HEK293 (cell line): ENCODE results near the gene CASZ1.

Experiments
- CTCF ChIA-PET: fragments of 350-600 bp; formaldehyde crosslinking; extraction: SDS; loops from one replicate; lab custom pipeline; 2021; ENCODE audit warnings: antibody characterized with exemption; lab: Yijun Ruan, JAX
- POLR2A ChIA-PET: fragments of 300-600 bp; formaldehyde crosslinking; extraction: SDS; loops from one replicate; lab custom pipeline; 2020; ENCODE audit warnings: antibody characterized with exemption, inconsistent platforms; lab: Yijun Ruan, JAX
- H3K27ac ChIP-seq: fragments of 200-500 bp; sonication (Bioruptor generic); 2 replicates; pipeline ENCODE4 v1.5.1; 2014; ENCODE audit warnings: low read depth, low read length, control low read depth, inconsistent platforms; ENCODE audit errors: extremely low read depth
- H3K36me3 ChIP-seq, 2 experiments: fragments of 200-500 bp in 1 of 2; sonication (Bioruptor generic) in 1 of 2; 1 replicate in 1 of 2; 2 replicates in 1 of 2; pipeline ENCODE4 v1.5.1; 2014 to 2017; ENCODE audit warnings: inconsistent platforms in 2 of 2, low read length in 2 of 2; ENCODE audit not compliant: control insufficient read depth in 2 of 2, insufficient read depth in 1 of 2
- H3K4me1 ChIP-seq: fragments of 200-500 bp; sonication (Bioruptor generic); 2 replicates; pipeline ENCODE4 v1.5.1; 2014; ENCODE audit warnings: mild to moderate bottlenecking, low read length, inconsistent platforms; ENCODE audit not compliant: control insufficient read depth, insufficient read depth
- H3K4me3 ChIP-seq: 2 replicates; pipeline ENCODE4 v1.5.1; 2011; ENCODE audit warnings: low read depth, mild to moderate bottlenecking, control low read depth, low read length, moderate library complexity
- H3K9me3 ChIP-seq: fragments of 200-500 bp; sonication (Bioruptor generic); 2 replicates; pipeline ENCODE4 v1.5.1; 2014; ENCODE audit warnings: low read depth, low read length, inconsistent platforms; ENCODE audit not compliant: control insufficient read depth, insufficient read depth
- EGR2 ChIP-seq: fragments of 450-650 bp; formaldehyde crosslinking; IDR thresholded peaks from 2 replicates; pipeline ENCODE4 v1.5.1; 2016; ENCODE audit warnings: low read depth, missing biosample characterization, missing genetic modification characterization
- KLF1 ChIP-seq: fragments of 450-650 bp; formaldehyde crosslinking; IDR thresholded peaks from 2 replicates; pipeline ENCODE4 v1.5.1; 2016; ENCODE audit warnings: missing biosample characterization, missing genetic modification characterization
- KLF7 ChIP-seq: fragments of 450-650 bp; formaldehyde crosslinking; IDR thresholded peaks from 2 replicates; pipeline ENCODE4 v1.5.1; 2016; ENCODE audit warnings: missing biosample characterization, missing genetic modification characterization, borderline replicate concordance
- OSR2 ChIP-seq: fragments of 450-650 bp; formaldehyde crosslinking; IDR thresholded peaks from 2 replicates; pipeline ENCODE4 v1.5.1; 2016; ENCODE audit warnings: missing biosample characterization, missing genetic modification characterization
- PATZ1 ChIP-seq: fragments of 450-650 bp; formaldehyde crosslinking; IDR thresholded peaks from 2 replicates; pipeline ENCODE4 v1.5.1; 2016; ENCODE audit warnings: missing biosample characterization, missing genetic modification characterization
- SP3 ChIP-seq: fragments of 450-650 bp; formaldehyde crosslinking; IDR thresholded peaks from 2 replicates; pipeline ENCODE4 v1.5.1; 2016; ENCODE audit warnings: missing biosample characterization, missing genetic modification characterization
- ZBTB17 ChIP-seq: fragments of 450-650 bp; formaldehyde crosslinking; IDR thresholded peaks from 2 replicates; pipeline ENCODE4 v1.5.1; 2016; ENCODE audit warnings: missing biosample characterization, missing genetic modification characterization
- ZNF10 ChIP-seq: fragments of 450-650 bp; formaldehyde crosslinking; IDR thresholded peaks from 2 replicates; pipeline ENCODE4 v1.5.1; 2017; ENCODE audit warnings: missing biosample characterization, missing genetic modification characterization
- ZNF19 ChIP-seq: fragments of 450-650 bp; formaldehyde crosslinking; IDR thresholded peaks from 2 replicates; pipeline ENCODE4; 2016; ENCODE audit warnings: missing biosample characterization, missing genetic modification characterization, low read depth
- ZNF23 ChIP-seq: fragments of 450-650 bp; formaldehyde crosslinking; IDR thresholded peaks from 2 replicates; pipeline ENCODE4 v1.5.1; 2016; ENCODE audit warnings: missing biosample characterization, missing genetic modification characterization, borderline replicate concordance
- ZNF24 ChIP-seq: fragments of 450-650 bp; formaldehyde crosslinking; IDR thresholded peaks from 2 replicates; pipeline ENCODE4 v1.5.1; 2016; ENCODE audit warnings: missing biosample characterization, missing genetic modification characterization
- ZNF366 ChIP-seq: fragments of 450-650 bp; formaldehyde crosslinking; conservative IDR thresholded peaks from 2 replicates; pipeline ENCODE4 v1.5.1; 2016; ENCODE audit warnings: missing biosample characterization, missing genetic modification characterization
- ZNF37A ChIP-seq: fragments of 450-650 bp; IDR thresholded peaks from 2 replicates; pipeline ENCODE4 v1.5.1; 2018; ENCODE audit warnings: missing biosample characterization, missing genetic modification characterization
- ZNF48 ChIP-seq: fragments of 450-650 bp; formaldehyde crosslinking; IDR thresholded peaks from 2 replicates; pipeline ENCODE4 v1.5.1; 2016; ENCODE audit warnings: missing biosample characterization, missing genetic modification characterization
- ZNF549 ChIP-seq: fragments of 450-650 bp; IDR thresholded peaks from 2 replicates; pipeline ENCODE4 v1.5.1; 2018; ENCODE audit warnings: missing biosample characterization, missing genetic modification characterization, mild to moderate bottlenecking, inconsistent platforms, moderate library complexity
- ZNF707 ChIP-seq: fragments of 450-650 bp; formaldehyde crosslinking; IDR thresholded peaks from 2 replicates; pipeline ENCODE4 v1.5.1; 2016; ENCODE audit warnings: missing biosample characterization, missing genetic modification characterization
- ZNF768 ChIP-seq: fragments of 450-650 bp; formaldehyde crosslinking; IDR thresholded peaks from 2 replicates; pipeline ENCODE4 v1.5.1; 2018; ENCODE audit warnings: missing biosample characterization, mild to moderate bottlenecking, missing genetic modification characterization
- ZNF777 ChIP-seq: fragments of 450-650 bp; formaldehyde crosslinking; IDR thresholded peaks from 2 replicates; pipeline ENCODE4 v1.5.1; 2017; ENCODE audit warnings: missing biosample characterization, missing genetic modification characterization, borderline replicate concordance
- TF ChIP-seq, protein P1 (sequence below): fragments of 450-650 bp; formaldehyde crosslinking; IDR thresholded peaks from 2 replicates; pipeline ENCODE4 v1.5.1; 2016; ENCODE audit warnings: missing biosample characterization, missing genetic modification characterization
- TF ChIP-seq, protein P2 (sequence below): fragments of 450-650 bp; formaldehyde crosslinking; IDR thresholded peaks from 2 replicates; pipeline ENCODE4 v1.5.1; 2016; ENCODE audit warnings: missing biosample characterization, missing genetic modification characterization
- TF ChIP-seq, protein P3 (sequence below): fragments of 450-650 bp; formaldehyde crosslinking; IDR thresholded peaks from 2 replicates; pipeline ENCODE4 v1.5.1; 2016; ENCODE audit warnings: missing biosample characterization, missing genetic modification characterization

The CASZ1 gene

GRCh38 chr1:10813799-10814198 lies 17.4 kb upstream of the CASZ1 start (continued):
- TF ChIP-seq ZNF48 (no peak), ZNF24 (no peak)

- Histone ChIP-seq H3K4me3 (no peak overlapping the region), H3K9me3 (no peaks in the 10 kb centered on the region), H3K4me1 (no peaks in the 10 kb centered on the region), H3K27ac (no peak overlapping the region)
- POLR2A ChIA-PET: no interaction called here
- TF ChIP-seq, protein P1, sequence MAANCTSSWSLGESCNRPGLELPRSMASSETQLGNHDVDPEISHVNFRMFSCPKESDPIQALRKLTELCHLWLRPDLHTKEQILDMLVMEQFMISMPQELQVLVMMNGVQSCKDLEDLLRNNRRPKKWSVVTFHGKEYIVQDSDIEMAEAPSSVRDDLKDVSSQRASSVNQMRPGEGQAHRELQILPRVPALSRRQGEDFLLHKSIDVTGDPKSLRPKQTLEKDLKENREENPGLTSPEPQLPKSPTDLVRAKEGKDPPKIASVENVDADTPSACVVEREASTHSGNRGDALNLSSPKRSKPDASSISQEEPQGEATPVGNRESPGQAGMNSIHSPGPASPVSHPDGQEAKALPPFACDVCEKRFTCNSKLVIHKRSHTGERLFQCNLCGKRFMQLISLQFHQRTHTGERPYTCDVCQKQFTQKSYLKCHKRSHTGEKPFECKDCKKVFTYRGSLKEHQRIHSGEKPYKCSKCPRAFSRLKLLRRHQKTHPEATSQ: no peak
- TF ChIP-seq ZNF768 (tag by site-specific recombination): peak; percentile 46; the same call in 1 of the 2 replicates
- TF ChIP-seq, all 188 proteins: peak for 1
- CTCF ChIA-PET: no interaction called here
- H3K36me3 ChIP-seq: no peaks in the 10 kb centered on the region
These were observed 16.0 kb upstream of the CASZ1 start for GRCh38 chr1:10812387-10812915.

GRCh38 chr1:10808441-10808840 lies 12.0 kb upstream of the CASZ1 start:
- ChIA-PET CTCF (no interaction called here), POLR2A (no interaction called here)
- H3K9me3 ChIP-seq: no peaks in the 10 kb centered on the region

GRCh38 chr1:10806966-10807365 lies 10.5 kb upstream of the CASZ1 start:
- Histone ChIP-seq H3K36me3 (no peaks in the 10 kb centered on the region), H3K4me3 (no peak overlapping the region), H3K9me3 (no peaks in the 10 kb centered on the region), H3K27ac (no peak overlapping the region), H3K4me1 (no peaks in the 10 kb centered on the region)
- ChIA-PET CTCF (interaction anchor here (0.7 kb wide), 1 partner anchor 14 kb away, joined by 5 read pairs; no protein-coding TSS in a partner anchor), POLR2A (no interaction called here)
- TF ChIP-seq ZBTB17 (tag by site-specific recombination) (peak; percentile 91), ZNF366 (tag by site-specific recombination) (peak; percentile 99), KLF7 (tag by site-specific recombination) (no peak)

More at GRCh38 chr1:10808441-10808840, 12.0 kb upstream of the CASZ1 start:
- TF ChIP-seq, protein P2, sequence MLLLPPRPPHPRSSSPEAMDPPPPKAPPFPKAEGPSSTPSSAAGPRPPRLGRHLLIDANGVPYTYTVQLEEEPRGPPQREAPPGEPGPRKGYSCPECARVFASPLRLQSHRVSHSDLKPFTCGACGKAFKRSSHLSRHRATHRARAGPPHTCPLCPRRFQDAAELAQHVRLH: 0 out of 2 replicates have a peak, but pooled peaks have one; percentile 23
- TF ChIP-seq ZNF777 (tag by site-specific recombination): no peak
- no peak for TF ChIP-seq OSR2
- peak; percentile 75; the same call in 1 of the 2 replicates for TF ChIP-seq ZNF768 (tag by site-specific recombination)
- no peak for TF ChIP-seq ZNF19
- TF ChIP-seq, all 188 proteins: peak for 2
- H3K4me3 ChIP-seq: no peak overlapping the region
- H3K4me1 ChIP-seq: no peaks in the 10 kb centered on the region
- no peak overlapping the region for H3K27ac ChIP-seq
- H3K36me3 ChIP-seq: no peaks in the 10 kb centered on the region

- H3K4me3 ChIP-seq: no peak overlapping the region
- H3K4me1 ChIP-seq: no peaks in the 10 kb centered on the region
- POLR2A ChIA-PET: interaction anchor here (0.5 kb wide), 1 partner anchor 298 kb away, joined by 4 read pairs; no protein-coding TSS in a partner anchor
- CTCF ChIA-PET: no interaction called here
- no peak overlapping the region for H3K27ac ChIP-seq
- H3K36me3 ChIP-seq: no peaks in the 10 kb centered on the region
- no peaks in the 10 kb centered on the region for H3K9me3 ChIP-seq
- TF ChIP-seq ZNF37A (tag by site-specific recombination) (no peak), ZNF23 (no peak), SP3 (tag by site-specific recombination) (peak; percentile 25; the same call in 1 of the 2 replicates), ZNF24 (no peak), ZNF707 (tag by site-specific recombination) (no peak), EGR2 (tag by site-specific recombination) (peak; percentile 68), ZNF10 (tag by site-specific recombination) (no peak), PATZ1 (tag by site-specific recombination) (0 out of 2 replicates have a peak, but pooled peaks have one; percentile 16), KLF1 (tag by site-specific recombination) (peak; percentile 94), ZNF549 (tag by site-specific recombination) (no peak)
- TF ChIP-seq, protein P3, sequence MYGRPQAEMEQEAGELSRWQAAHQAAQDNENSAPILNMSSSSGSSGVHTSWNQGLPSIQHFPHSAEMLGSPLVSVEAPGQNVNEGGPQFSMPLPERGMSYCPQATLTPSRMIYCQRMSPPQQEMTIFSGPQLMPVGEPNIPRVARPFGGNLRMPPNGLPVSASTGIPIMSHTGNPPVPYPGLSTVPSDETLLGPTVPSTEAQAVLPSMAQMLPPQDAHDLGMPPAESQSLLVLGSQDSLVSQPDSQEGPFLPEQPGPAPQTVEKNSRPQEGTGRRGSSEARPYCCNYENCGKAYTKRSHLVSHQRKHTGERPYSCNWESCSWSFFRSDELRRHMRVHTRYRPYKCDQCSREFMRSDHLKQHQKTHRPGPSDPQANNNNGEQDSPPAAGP (tag by site-specific recombination): peak; percentile 48; the same call in 1 of the 2 replicates
These were observed 7.8 kb upstream of the CASZ1 start for GRCh38 chr1:10803971-10804820.
